KOPT-K1 (cell line): Measurements from ENCODE around the gene DCTN3.
A peak's percentile ranks its signal among the peaks of the same experiment; 100 is the strongest.

Experiments used
- H3K27ac ChIP-seq: fragments of 200-600 bp; sonication (generic); 2 replicates; pipeline ENCODE4 v1.5.1; 2016; ENCODE audit warnings: antibody characterized with exemption, mild to moderate bottlenecking, low read depth, low read length; ENCODE audit not compliant: poor library complexity, severe bottlenecking
- H3K36me3 ChIP-seq: fragments of 200-600 bp; sonication (generic); 2 replicates; pipeline ENCODE4 v1.5.1; 2017; ENCODE audit warnings: antibody characterized with exemption, mild to moderate bottlenecking, low read length, moderate library complexity; ENCODE audit not compliant: insufficient read depth
- H3K9me3 ChIP-seq: fragments of 200-600 bp; sonication (generic); 2 replicates; pipeline ENCODE4 v1.5.1; 2017; ENCODE audit warnings: antibody characterized with exemption, low read length, mild to moderate bottlenecking; ENCODE audit not compliant: insufficient read depth, poor library complexity, severe bottlenecking

The DCTN3 gene

GRCh38 chr9:34611811-34612787 lies 8.2 kb downstream of the DCTN3 start, which contains the start of gene RPP25L:
Gene RPP25L (minus strand): TSS chr9:34612097. CDS start chr9:34611296, 801 bp downstream.
- Histone ChIP-seq H3K36me3 (peaks cover 33% of the 10 kb centered on the region), H3K27ac (peak within 1 kb of the TSS; percentile 81), H3K9me3 (no peaks in the 10 kb centered on the region)

GRCh38 chr9:34611251-34611810 lies 9.0 kb downstream of the DCTN3 start:
- Histone ChIP-seq H3K36me3 (peaks cover 25% of the 10 kb centered on the region), H3K27ac (peak overlapping the region; percentile 81), H3K9me3 (no peaks in the 10 kb centered on the region)

- peaks cover 18% of the 10 kb centered on the region for H3K36me3 ChIP-seq
- peak overlapping the region; percentile 81 for H3K27ac ChIP-seq
Measured at GRCh38 chr9:34610434-34611206, 9.7 kb downstream of the DCTN3 start.

GRCh38 chr9:34607331-34607730 lies 13.0 kb downstream of the DCTN3 start:
- Histone ChIP-seq H3K27ac (no peak overlapping the region), H3K9me3 (no peaks in the 10 kb centered on the region), H3K36me3 (no peaks in the 10 kb centered on the region)

More at GRCh38 chr9:34610434-34611206, 9.7 kb downstream of the DCTN3 start:
- no peaks in the 10 kb centered on the region for H3K9me3 ChIP-seq

- H3K36me3 ChIP-seq = no peaks in the 10 kb centered on the region
- H3K9me3 ChIP-seq = no peaks in the 10 kb centered on the region
- no peak overlapping the region for H3K27ac ChIP-seq
Measured at GRCh38 chr9:34606905-34607304, 13.4 kb downstream of the DCTN3 start.

GRCh38 chr9:34606190-34606589 lies 14.1 kb downstream of the DCTN3 start:
- no peaks in the 10 kb centered on the region for H3K36me3 ChIP-seq
- no peak overlapping the region for H3K27ac ChIP-seq
- H3K9me3 ChIP-seq = no peaks in the 10 kb centered on the region

- no peaks in the 10 kb centered on the region for H3K36me3 ChIP-seq
- H3K27ac ChIP-seq = no peak overlapping the region
Measured at GRCh38 chr9:34603610-34604231, 16.6 kb downstream of the DCTN3 start.

GRCh38 chr9:34601937-34602573 lies 18.2 kb downstream of the DCTN3 start:
- Histone ChIP-seq H3K27ac (no peak overlapping the region), H3K9me3 (no peaks in the 10 kb centered on the region), H3K36me3 (no peaks in the 10 kb centered on the region)

More at GRCh38 chr9:34603610-34604231, 16.6 kb downstream of the DCTN3 start:
- no peaks in the 10 kb centered on the region for H3K9me3 ChIP-seq

- Histone ChIP-seq H3K27ac (no peak overlapping the region), H3K9me3 (no peaks in the 10 kb centered on the region), H3K36me3 (no peaks in the 10 kb centered on the region)
Measured at GRCh38 chr9:34600908-34601307, 19.4 kb downstream of the DCTN3 start.

- Histone ChIP-seq H3K36me3 (no peaks in the 10 kb centered on the region), H3K27ac (no peak overlapping the region), H3K9me3 (no peaks in the 10 kb centered on the region)
Measured at GRCh38 chr9:34599546-34599945, 20.7 kb downstream of the DCTN3 start.

- H3K27ac ChIP-seq = no peak overlapping the region
- H3K36me3 ChIP-seq = no peaks in the 10 kb centered on the region
- no peaks in the 10 kb centered on the region for H3K9me3 ChIP-seq
Measured at GRCh38 chr9:34594177-34594576, 26.1 kb downstream of the DCTN3 start.

GRCh38 chr9:34592895-34593601 lies 27.2 kb downstream of the DCTN3 start:
- H3K36me3 ChIP-seq = no peaks in the 10 kb centered on the region
- H3K27ac ChIP-seq = no peak overlapping the region
- no peaks in the 10 kb centered on the region for H3K9me3 ChIP-seq

- no peaks in the 10 kb centered on the region for H3K36me3 ChIP-seq
Measured at GRCh38 chr9:34591917-34592866, 28.1 kb downstream of the DCTN3 start.

More at GRCh38 chr9:34591917-34592866, 28.1 kb downstream of the DCTN3 start:
- Histone ChIP-seq H3K27ac (no peak overlapping the region), H3K9me3 (no peaks in the 10 kb centered on the region)
